GM06990 (cell line): ENCODE measurements around the gene PDK2.

Experiments
- DNase-seq: peaks from one replicate; pipeline ENCODE4 v3.0.0-alpha.2; 2011; ENCODE audit not compliant: insufficient read length; ENCODE audit errors: extremely low read depth
- H3K27me3 ChIP-seq: replicated peaks from 2 replicates; pipeline ENCODE4 v1.6.0; 2011; ENCODE audit warnings: low read length; ENCODE audit not compliant: control insufficient read depth, insufficient read depth
- H3K36me3 ChIP-seq: 2 replicates; pipeline ENCODE4 v1.5.1; 2011; ENCODE audit warnings: low read length; ENCODE audit not compliant: control insufficient read depth, insufficient read depth
- H3K4me3 ChIP-seq: replicated peaks from 2 replicates; pipeline ENCODE4 v1.5.1; 2011; ENCODE audit warnings: low read depth, mild to moderate bottlenecking, control low read depth, low read length
- CTCF ChIP-seq: IDR thresholded peaks from 2 replicates; pipeline ENCODE4 v1.5.1; 2011; ENCODE audit warnings: low read length, control low read depth, mild to moderate bottlenecking, inconsistent platforms; ENCODE audit not compliant: insufficient read depth, poor library complexity, severe bottlenecking

The PDK2 gene

GRCh38 chr17:50081757-50082156, 13.4 kb upstream of the PDK2 start:
- DNase-seq: no peak
- Histone ChIP-seq H3K27me3 (no peaks in the 10 kb centered on the region), H3K4me3 (no peak overlapping the region), H3K36me3 (peaks cover 14% of the 10 kb centered on the region)
- TF ChIP-seq CTCF: no peak

DNA sequence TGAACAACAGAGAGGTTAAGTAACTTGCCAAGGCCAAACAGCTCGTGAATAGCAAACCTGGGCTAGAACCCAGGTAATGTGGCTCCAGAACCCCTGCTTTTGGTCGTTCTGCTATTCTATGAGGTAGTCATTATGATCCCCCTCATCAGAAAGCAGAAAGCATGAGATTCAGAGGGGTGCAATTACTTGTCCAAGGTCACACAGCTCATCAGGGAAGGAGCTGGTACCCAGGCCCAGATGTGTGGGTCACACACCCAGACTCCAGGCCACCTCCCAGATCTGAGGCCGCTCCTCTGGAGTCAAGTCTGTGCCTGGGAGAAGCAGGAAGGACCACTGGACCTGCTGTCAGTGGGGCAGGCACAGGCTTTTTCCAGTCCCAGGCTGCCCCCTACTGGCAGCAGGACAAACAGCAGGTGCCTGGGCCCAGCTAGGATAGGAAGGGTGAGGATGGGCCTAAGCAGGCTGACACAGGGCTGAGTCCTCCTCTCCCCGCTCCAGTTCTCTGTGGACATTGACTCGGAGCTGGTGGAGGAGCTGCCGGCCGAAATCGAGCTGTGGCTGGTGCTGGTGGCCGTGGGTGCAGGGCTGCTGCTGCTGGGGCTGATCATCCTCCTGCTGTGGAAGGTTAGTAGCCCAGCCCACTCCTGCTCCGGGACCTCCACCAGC, 7.8 kb upstream of the PDK2 start:
- peak; percentile 55 for DNase-seq
- H3K4me3 ChIP-seq: no peak overlapping the region
- peak; percentile 98 for TF ChIP-seq CTCF
- H3K27me3 ChIP-seq: no peaks in the 10 kb centered on the region
- no peaks in the 10 kb centered on the region; the same call in 1 of the 2 replicates for H3K36me3 ChIP-seq

GRCh38 chr17:50087912-50088405, 7.2 kb upstream of the PDK2 start:
- Histone ChIP-seq H3K27me3 (no peaks in the 10 kb centered on the region), H3K36me3 (no peaks in the 10 kb centered on the region; the same call in 1 of the 2 replicates), H3K4me3 (no peak overlapping the region)
- no peak for DNase-seq
- no peak for TF ChIP-seq CTCF

DNA sequence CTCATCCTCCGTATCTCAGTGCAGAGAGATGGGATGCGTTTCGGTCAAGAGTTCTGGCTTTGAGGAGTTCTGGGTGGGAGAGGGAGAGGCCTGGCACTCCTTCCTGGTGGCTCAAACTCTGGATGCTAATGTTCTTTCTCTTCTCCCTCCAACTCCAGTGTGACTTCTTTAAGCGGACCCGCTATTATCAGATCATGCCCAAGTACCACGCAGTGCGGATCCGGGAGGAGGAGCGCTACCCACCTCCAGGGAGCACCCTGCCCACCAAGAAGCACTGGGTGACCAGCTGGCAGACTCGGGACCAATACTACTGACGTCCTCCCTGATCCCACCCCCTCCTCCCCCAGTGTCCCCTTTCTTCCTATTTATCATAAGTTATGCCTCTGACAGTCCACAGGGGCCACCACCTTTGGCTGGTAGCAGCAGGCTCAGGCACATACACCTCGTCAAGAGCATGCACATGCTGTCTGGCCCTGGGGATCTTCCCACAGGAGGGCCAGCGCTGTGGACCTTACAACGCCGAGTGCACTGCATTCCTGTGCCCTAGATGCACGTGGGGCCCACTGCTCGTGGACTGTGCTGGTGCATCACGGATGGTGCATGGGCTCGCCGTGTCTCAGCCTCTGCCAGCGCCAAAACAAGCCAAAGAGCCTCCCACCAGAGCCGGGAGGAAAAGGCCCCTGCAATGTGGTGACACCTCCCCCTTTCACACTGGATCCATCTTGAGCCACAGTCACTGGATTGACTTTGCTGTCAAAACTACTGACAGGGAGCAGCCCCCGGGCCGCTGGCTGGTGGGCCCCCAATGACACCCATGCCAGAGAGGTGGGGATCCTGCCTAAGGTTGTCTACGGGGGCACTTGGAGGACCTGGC, 6.0 kb upstream of the PDK2 start:
- H3K36me3 ChIP-seq: no peaks in the 10 kb centered on the region; the same call in 1 of the 2 replicates
- TF ChIP-seq CTCF: no peak
- no peak overlapping the region for H3K4me3 ChIP-seq
- H3K27me3 ChIP-seq: no peaks in the 10 kb centered on the region
- DNase-seq: no peak

GRCh38 chr17:50090071-50090470, 5.1 kb upstream of the PDK2 start:
- no peaks in the 10 kb centered on the region for H3K27me3 ChIP-seq
- H3K36me3 ChIP-seq: no peaks in the 10 kb centered on the region; the same call in 1 of the 2 replicates
- no peak for TF ChIP-seq CTCF

More at GRCh38 chr17:50090071-50090470, 5.1 kb upstream of the PDK2 start:
- no peak for DNase-seq
- no peak overlapping the region for H3K4me3 ChIP-seq
